Skeletal muscle satellite cell (primary cell): ENCODE data around the gene ITGA1.
A peak's percentile ranks its signal among the peaks of the same experiment; 100 is the strongest.
"Not testable (repeated sequence)": the region's sequence is repeated elsewhere in the genome, so short reads cannot be mapped to it uniquely, and the experiment has no call there.

Experiments
- H3K27me3 ChIP-seq: 2 replicates; pipeline ENCODE4 v1.7.0; 2013; ENCODE audit warnings: low read length; ENCODE audit not compliant: control insufficient read depth, insufficient read depth
- H3K36me3 ChIP-seq: 2 replicates; pipeline ENCODE4 v1.7.0; 2013; ENCODE audit warnings: mild to moderate bottlenecking, control low read depth, low read length; ENCODE audit not compliant: insufficient read depth
- H3K4me1 ChIP-seq: 2 replicates; pipeline ENCODE4 v1.7.0; 2013; ENCODE audit warnings: low read length; ENCODE audit not compliant: control insufficient read depth, insufficient read depth
- H3K4me2 ChIP-seq: 2 replicates; pipeline ENCODE4 v1.7.0; 2013; ENCODE audit warnings: mild to moderate bottlenecking, low read length
- H3K4me3 ChIP-seq: 2 replicates; pipeline ENCODE4 v1.7.0; 2013; ENCODE audit warnings: low read length
- H3K9ac ChIP-seq: 2 replicates; pipeline ENCODE4 v1.7.0; 2013; ENCODE audit warnings: mild to moderate bottlenecking, low read depth, low read length, moderate library complexity
- H3K9me3 ChIP-seq: replicated peaks from 2 replicates; pipeline ENCODE4 v1.7.0; 2013; ENCODE audit warnings: mild to moderate bottlenecking, control low read depth, low read length

ITGA1 gene

GRCh38 chr5:52976157-52976556 lies 188.4 kb downstream of the ITGA1 start:
- H3K27me3 ChIP-seq, H3K36me3 ChIP-seq: not testable (repeated sequence)

GRCh38 chr5:52977264-52977897 lies 189.7 kb downstream of the ITGA1 start:
- Histone ChIP-seq H3K9me3 (no peaks in the 10 kb centered on the region), H3K4me1 (no peaks in the 10 kb centered on the region), H3K27me3 (no peaks in the 10 kb centered on the region), H3K4me3 (no peak overlapping the region), H3K4me2 (no peak overlapping the region), H3K9ac (no peak overlapping the region), H3K36me3 (no peaks in the 10 kb centered on the region)

More at GRCh38 chr5:52976157-52976556, 188.4 kb downstream of the ITGA1 start:
- not testable (repeated sequence) for H3K4me2 ChIP-seq, H3K9me3 ChIP-seq, H3K4me3 ChIP-seq, H3K9ac ChIP-seq, H3K4me1 ChIP-seq

- no peak overlapping the region for H3K4me3 ChIP-seq
- peaks cover 15% of the 10 kb centered on the region for H3K4me1 ChIP-seq
- H3K36me3 ChIP-seq: no peaks in the 10 kb centered on the region
- H3K9ac ChIP-seq: no peak overlapping the region
- no peaks in the 10 kb centered on the region for H3K27me3 ChIP-seq
- no peak overlapping the region for H3K4me2 ChIP-seq
- H3K9me3 ChIP-seq: no peaks in the 10 kb centered on the region
These were observed 193.8 kb downstream of the ITGA1 start for GRCh38 chr5:52981507-52981906.

- Histone ChIP-seq H3K36me3 (no peaks in the 10 kb centered on the region), H3K9ac (no peak overlapping the region), H3K4me2 (no peak overlapping the region), H3K4me1 (peaks cover 33% of the 10 kb centered on the region), H3K4me3 (no peak overlapping the region), H3K27me3 (no peaks in the 10 kb centered on the region), H3K9me3 (no peaks in the 10 kb centered on the region)
These were observed 196.3 kb downstream of the ITGA1 start for GRCh38 chr5:52983731-52984636.

- H3K9me3 ChIP-seq: no peaks in the 10 kb centered on the region
- no peaks in the 10 kb centered on the region for H3K36me3 ChIP-seq
- H3K4me1 ChIP-seq: peaks cover 35% of the 10 kb centered on the region
- H3K9ac ChIP-seq: no peak overlapping the region
- H3K4me2 ChIP-seq: no peak overlapping the region
- H3K4me3 ChIP-seq: no peak overlapping the region
- no peaks in the 10 kb centered on the region for H3K27me3 ChIP-seq
These were observed 197.6 kb downstream of the ITGA1 start for GRCh38 chr5:52985306-52985705.

- Histone ChIP-seq H3K4me3 (no peak overlapping the region), H3K4me1 (peaks cover 43% of the 10 kb centered on the region), H3K9ac (no peak overlapping the region), H3K36me3 (peaks cover 5% of the 10 kb centered on the region), H3K27me3 (no peaks in the 10 kb centered on the region), H3K4me2 (peak overlapping the region; percentile 99), H3K9me3 (no peaks in the 10 kb centered on the region)
These were observed 200.1 kb downstream of the ITGA1 start for GRCh38 chr5:52987711-52988331.

- H3K4me3 ChIP-seq: peak overlapping the region; percentile 78
- peak overlapping the region; percentile 65 for H3K9ac ChIP-seq
- peaks cover 6% of the 10 kb centered on the region for H3K36me3 ChIP-seq
- no peaks in the 10 kb centered on the region for H3K27me3 ChIP-seq
- H3K4me2 ChIP-seq: peak overlapping the region; percentile 99
- H3K4me1 ChIP-seq: peaks cover 43% of the 10 kb centered on the region
- no peaks in the 10 kb centered on the region for H3K9me3 ChIP-seq
These were observed 200.8 kb downstream of the ITGA1 start for GRCh38 chr5:52988335-52989024.

- peak within 1 kb of the TSS; percentile 65 for H3K9ac ChIP-seq
These were observed 201.5 kb downstream of the ITGA1 start, which contains the start of gene ITGA2 for GRCh38 chr5:52989025-52989780. Gene ITGA2, plus strand, starts transcription at chr5:52989352. Its CDS starts 117 bp downstream, at chr5:52989469.

GRCh38 chr5:52989781-52990527 lies 202.2 kb downstream of the ITGA1 start:
- Histone ChIP-seq H3K9ac (peak overlapping the region; percentile 65), H3K4me2 (peak overlapping the region; percentile 99), H3K4me3 (peak overlapping the region; percentile 78), H3K36me3 (peaks cover 6% of the 10 kb centered on the region), H3K27me3 (no peaks in the 10 kb centered on the region), H3K4me1 (peaks cover 35% of the 10 kb centered on the region), H3K9me3 (no peaks in the 10 kb centered on the region)

More at GRCh38 chr5:52989025-52989780, 201.5 kb downstream of the ITGA1 start, which contains the start of gene ITGA2:
- H3K9me3 ChIP-seq: no peaks in the 10 kb centered on the region
- H3K4me3 ChIP-seq: peak within 1 kb of the TSS; percentile 78
- peak within 1 kb of the TSS; percentile 99 for H3K4me2 ChIP-seq
- peaks cover 6% of the 10 kb centered on the region for H3K36me3 ChIP-seq
- H3K27me3 ChIP-seq: no peaks in the 10 kb centered on the region
- peaks cover 40% of the 10 kb centered on the region for H3K4me1 ChIP-seq

- Histone ChIP-seq H3K4me1 (peaks cover 29% of the 10 kb centered on the region), H3K9ac (peak overlapping the region; percentile 65), H3K4me3 (peak overlapping the region; percentile 78), H3K4me2 (peak overlapping the region; percentile 99), H3K9me3 (no peaks in the 10 kb centered on the region), H3K27me3 (no peaks in the 10 kb centered on the region), H3K36me3 (peaks cover 6% of the 10 kb centered on the region)
These were observed 202.8 kb downstream of the ITGA1 start for GRCh38 chr5:52990528-52990925.
